Natural killer cell (primary cell): ENCODE data around the gene IL7R. TPM values are rescaled to one million over a fixed set of nuclear protein-coding genes. Genes with fewer than 3 reads are reported as not detected.

Experiments used
- ATAC-seq, 3 donors: fragments of 150-1000 bp in 2 of 3; fragments of 200-7000 bp in 1 of 3; cut with Tn5 transposase; 1 replicate in 1 of 3; 2 replicates in 2 of 3; pipeline ENCODE4 v1.10.0; 2021; ENCODE audit warnings: mild to moderate bottlenecking in 2 of 3, moderate library complexity in 2 of 3
- DNase-seq, 2 donors: peaks; one replicate each; pipeline versions ENCODE4 v3.0.0 to v3.0.0-alpha.2; 2013 to 2021; ENCODE audit warnings: mixed read lengths in 1 of 2
- H3K27ac ChIP-seq: one replicate; pipeline ENCODE4 v1.5.1; 2013; ENCODE audit warnings: mild to moderate bottlenecking, low read length
- H3K27me3 ChIP-seq: one replicate; pipeline ENCODE4 v1.6.1; 2013; ENCODE audit warnings: low read length; ENCODE audit not compliant: control insufficient read depth, insufficient read depth
- H3K36me3 ChIP-seq: one replicate; pipeline ENCODE4 v1.6.1; 2013; ENCODE audit warnings: low read length; ENCODE audit not compliant: control insufficient read depth, insufficient read depth
- H3K4me1 ChIP-seq: one replicate; pipeline ENCODE4 v1.6.1; 2013; ENCODE audit warnings: low read length; ENCODE audit not compliant: control insufficient read depth, insufficient read depth
- H3K4me3 ChIP-seq: one replicate; pipeline ENCODE4 v1.5.1; 2013; ENCODE audit warnings: low read length
- H3K9me3 ChIP-seq: one replicate; pipeline ENCODE4 v1.6.1; 2013; ENCODE audit warnings: low read length; ENCODE audit not compliant: control insufficient read depth, insufficient read depth
- H3K27ac Mint-ChIP-seq, 2 donors: one replicate each; pipeline ENCODE4 v1.8.0; 2022; ENCODE audit warnings: mild to moderate bottlenecking in 2 of 2, mixed read lengths in 2 of 2, moderate library complexity in 1 of 2
- H3K27me3 Mint-ChIP-seq, 2 donors: one replicate each; pipeline ENCODE4 v1.8.0; 2022; ENCODE audit warnings: low read depth in 2 of 2, mixed read lengths in 2 of 2
- H3K36me3 Mint-ChIP-seq: one replicate; pipeline ENCODE4 v1.8.0; 2022; ENCODE audit warnings: mixed read lengths
- H3K4me1 Mint-ChIP-seq, 2 donors: one replicate each; pipeline ENCODE4 v1.8.0; 2022; ENCODE audit warnings: mixed read lengths in 2 of 2
- H3K4me3 Mint-ChIP-seq: one replicate; pipeline ENCODE4 v1.8.0; 2022; ENCODE audit warnings: mild to moderate bottlenecking, moderate library complexity, mixed read lengths
- H3K9me3 Mint-ChIP-seq, 2 donors: one replicate each; pipeline ENCODE4 v1.8.0; 2022; ENCODE audit warnings: mixed read lengths in 2 of 2
- WGBS: methylation state at CpG from one replicate; pipeline ENCODE4 v1.1.7; 2013; ENCODE audit warnings: missing lambda C conversion rate; ENCODE audit not compliant: insufficient coverage; 5-methylcytosine and 5-hydroxymethylcytosine counted together
- intact Hi-C: fragments of 100-400 bp; cut with micrococcal nuclease; formaldehyde crosslinking; loops from one replicate; pipeline ENCODE4 v1.14.2; 2022
- total RNA-seq, 4 donors: library from RNA; stranded (reverse); fragments of 120-200 nt in 1 of 4; gene quantifications; one replicate each; pipeline versions ENCODE4 v1.2.3 to v1.2.4, GENCODE V29; 2013 to 2022
- TF ChIP-seq, protein P1 (sequence below): fragments of 200-600 bp; IDR thresholded peaks from one replicate; pipeline ENCODE4 v1.8.0; 2022; ENCODE audit warnings: antibody characterized with exemption

Gene IL7R
- total RNA-seq, 3 donors from 2014 or later (not counting 1 experiment from before 2014, with no cell fraction given) = 22.0 to 42.7 (median 30.4) TPM

DNA sequence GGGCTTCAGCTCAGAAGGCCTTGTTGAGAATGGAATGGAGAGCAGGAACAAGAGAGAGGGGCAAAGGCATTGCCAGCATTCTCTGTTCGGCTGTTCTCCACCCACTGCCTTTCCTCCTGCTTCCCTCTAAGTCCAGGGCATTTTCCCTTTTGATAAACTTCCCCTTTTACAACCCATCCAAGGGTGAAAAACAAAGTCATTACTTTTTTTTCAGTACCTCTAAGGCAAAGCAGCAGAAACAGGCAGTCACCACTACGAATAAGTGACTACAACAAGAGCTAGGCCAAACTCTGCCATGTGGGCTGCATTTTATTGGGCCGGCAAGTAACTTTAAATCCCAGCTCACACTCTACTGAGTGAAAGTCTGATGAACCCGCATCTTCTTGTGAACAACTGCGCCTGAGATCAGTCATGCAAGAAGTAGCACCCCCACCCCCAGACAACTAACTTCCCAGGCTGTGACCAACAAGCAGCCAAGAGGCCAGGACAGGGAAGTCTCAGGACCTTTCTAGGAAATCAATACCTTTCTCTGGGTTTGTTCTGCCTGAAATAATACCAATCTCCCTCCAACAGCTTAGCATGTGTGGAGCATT is 13.1 kb downstream of the IL7R start:
- Histone ChIP-seq H3K27ac (no peak overlapping the region), H3K4me1 (peaks cover 5% of the 10 kb centered on the region), H3K27me3 (no peaks in the 10 kb centered on the region), H3K36me3 (peaks cover 58% of the 10 kb centered on the region), H3K4me3 (no peak overlapping the region), H3K9me3 (no peaks in the 10 kb centered on the region)
- Mint-ChIP-seq H3K27ac (no peak overlapping the region), H3K27me3 (no peaks in the 10 kb centered on the region), H3K4me1 (no peaks in the 10 kb centered on the region), H3K36me3 (no peaks in the 10 kb centered on the region), H3K4me3 (no peak overlapping the region), H3K9me3 (no peaks in the 10 kb centered on the region)
- no peak for ATAC-seq
- no peak for DNase-seq
- 71% methylated on average over 5 of the region's 5 CpGs for WGBS
- intact Hi-C loops = no loop called here
- TF ChIP-seq, protein P1, sequence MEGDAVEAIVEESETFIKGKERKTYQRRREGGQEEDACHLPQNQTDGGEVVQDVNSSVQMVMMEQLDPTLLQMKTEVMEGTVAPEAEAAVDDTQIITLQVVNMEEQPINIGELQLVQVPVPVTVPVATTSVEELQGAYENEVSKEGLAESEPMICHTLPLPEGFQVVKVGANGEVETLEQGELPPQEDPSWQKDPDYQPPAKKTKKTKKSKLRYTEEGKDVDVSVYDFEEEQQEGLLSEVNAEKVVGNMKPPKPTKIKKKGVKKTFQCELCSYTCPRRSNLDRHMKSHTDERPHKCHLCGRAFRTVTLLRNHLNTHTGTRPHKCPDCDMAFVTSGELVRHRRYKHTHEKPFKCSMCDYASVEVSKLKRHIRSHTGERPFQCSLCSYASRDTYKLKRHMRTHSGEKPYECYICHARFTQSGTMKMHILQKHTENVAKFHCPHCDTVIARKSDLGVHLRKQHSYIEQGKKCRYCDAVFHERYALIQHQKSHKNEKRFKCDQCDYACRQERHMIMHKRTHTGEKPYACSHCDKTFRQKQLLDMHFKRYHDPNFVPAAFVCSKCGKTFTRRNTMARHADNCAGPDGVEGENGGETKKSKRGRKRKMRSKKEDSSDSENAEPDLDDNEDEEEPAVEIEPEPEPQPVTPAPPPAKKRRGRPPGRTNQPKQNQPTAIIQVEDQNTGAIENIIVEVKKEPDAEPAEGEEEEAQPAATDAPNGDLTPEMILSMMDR = no peak

DNA sequence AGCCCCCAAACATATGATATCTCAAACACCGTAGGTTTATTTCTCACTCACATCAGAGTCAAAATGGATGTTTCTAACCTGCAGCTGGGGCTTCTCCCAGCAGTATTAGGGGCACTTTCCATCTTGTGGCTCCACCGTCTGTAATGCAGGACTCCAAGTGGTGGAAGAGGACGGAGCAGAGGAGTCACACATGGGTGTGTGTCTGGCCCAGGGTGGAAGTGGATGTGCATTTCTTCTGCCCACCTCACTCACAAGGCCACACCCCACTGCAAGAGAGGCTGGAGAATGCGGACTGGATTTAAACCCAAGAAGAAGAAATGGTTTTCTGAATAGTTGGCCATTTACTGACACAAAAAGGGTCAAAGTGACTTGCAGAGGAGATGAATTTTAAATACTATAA is 13.9 kb downstream of the IL7R start:
- 82% methylated on average over 3 of the region's 4 CpGs for WGBS
- no peaks in the 10 kb centered on the region for H3K4me1 Mint-ChIP-seq
- no peak overlapping the region for H3K27ac ChIP-seq
- no peaks in the 10 kb centered on the region for H3K9me3 Mint-ChIP-seq
- no peaks in the 10 kb centered on the region for H3K27me3 Mint-ChIP-seq
- intact Hi-C loops = no loop called here
- no peak overlapping the region for H3K4me3 Mint-ChIP-seq
- H3K36me3 ChIP-seq = peaks cover 61% of the 10 kb centered on the region
- TF ChIP-seq, protein P1 = no peak
- H3K36me3 Mint-ChIP-seq = no peaks in the 10 kb centered on the region
- ATAC-seq = no peak
- no peak for DNase-seq
- peaks cover 5% of the 10 kb centered on the region for H3K4me1 ChIP-seq
- no peaks in the 10 kb centered on the region for H3K9me3 ChIP-seq
- H3K27me3 ChIP-seq = no peaks in the 10 kb centered on the region
- no peak overlapping the region for H3K4me3 ChIP-seq
- no peak overlapping the region for H3K27ac Mint-ChIP-seq

DNA sequence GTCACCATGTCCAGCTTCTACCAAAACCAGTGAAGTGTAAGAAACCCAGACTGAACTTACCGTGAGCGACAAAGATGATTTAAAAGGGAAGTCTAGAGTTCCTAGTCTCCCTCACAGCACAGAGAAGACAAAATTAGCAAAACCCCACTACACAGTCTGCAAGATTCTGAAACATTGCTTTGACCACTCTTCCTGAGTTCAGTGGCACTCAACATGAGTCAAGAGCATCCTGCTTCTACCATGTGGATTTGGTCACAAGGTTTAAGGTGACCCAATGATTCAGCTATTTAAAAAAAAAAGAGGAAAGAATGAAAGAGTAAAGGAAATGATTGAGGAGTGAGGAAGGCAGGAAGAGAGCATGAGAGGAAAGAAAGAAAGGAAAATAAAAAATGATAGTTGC is 19.8 kb downstream of the IL7R start:
- Histone ChIP-seq H3K27me3 (no peaks in the 10 kb centered on the region), H3K27ac (no peak overlapping the region), H3K36me3 (peaks cover 33% of the 10 kb centered on the region), H3K9me3 (no peaks in the 10 kb centered on the region), H3K4me3 (no peak overlapping the region), H3K4me1 (no peaks in the 10 kb centered on the region)
- H3K4me1 Mint-ChIP-seq = peaks cover 0 to 5% of the 10 kb centered on the region in 2 donors
- H3K27me3 Mint-ChIP-seq = no peaks in the 10 kb centered on the region
- no peak overlapping the region for H3K27ac Mint-ChIP-seq
- intact Hi-C loops = no loop called here
- no peaks in the 10 kb centered on the region for H3K9me3 Mint-ChIP-seq
- WGBS = 37% methylated on average over 2 of the region's 2 CpGs
- TF ChIP-seq, protein P1 = no peak
- no peak overlapping the region for H3K4me3 Mint-ChIP-seq
- ATAC-seq = no peak
- DNase-seq = no peak
- no peaks in the 10 kb centered on the region for H3K36me3 Mint-ChIP-seq

DNA sequence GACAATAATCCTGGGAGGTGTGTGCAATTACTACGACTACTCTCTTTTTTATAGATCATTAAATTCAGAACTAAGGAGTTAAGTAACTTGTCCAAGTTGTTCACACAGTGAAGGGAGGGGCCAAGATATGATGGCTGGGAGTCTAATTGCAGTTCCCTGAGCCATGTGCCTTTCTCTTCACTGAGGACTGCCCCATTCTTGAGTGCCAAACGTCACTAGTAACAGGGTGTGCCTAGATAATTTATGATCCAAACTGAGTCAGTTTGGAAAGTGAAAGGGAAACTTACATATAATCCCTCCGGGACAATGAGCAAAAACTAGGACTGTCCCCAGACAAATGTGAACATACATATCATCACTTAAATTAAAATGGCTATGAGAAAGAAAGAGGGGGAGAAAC is 20.2 kb downstream of the IL7R start:
- TF ChIP-seq, protein P1 = no peak
- no peak for DNase-seq
- no peak overlapping the region for H3K4me3 ChIP-seq
- Mint-ChIP-seq H3K4me1 (peaks cover 0 to 5% of the 10 kb centered on the region in 2 donors), H3K4me3 (no peak overlapping the region), H3K36me3 (no peaks in the 10 kb centered on the region), H3K9me3 (no peaks in the 10 kb centered on the region), H3K27me3 (no peaks in the 10 kb centered on the region), H3K27ac (no peak overlapping the region)
- intact Hi-C loops = no loop called here
- peaks cover 31% of the 10 kb centered on the region for H3K36me3 ChIP-seq
- no peak overlapping the region for H3K27ac ChIP-seq
- no peaks in the 10 kb centered on the region for H3K27me3 ChIP-seq
- no peak for ATAC-seq
- no peaks in the 10 kb centered on the region for H3K4me1 ChIP-seq
- 30% methylated on average over 1 of the region's 3 CpGs for WGBS
- no peaks in the 10 kb centered on the region for H3K9me3 ChIP-seq
